B cell (primary cell): ENCODE data around the gene ZNF182. TPM values are rescaled to one million over a fixed set of nuclear protein-coding genes. Genes with fewer than 3 reads are reported as not detected.
"Not testable (repeated sequence)": the region's sequence is repeated elsewhere in the genome, so short reads cannot be mapped to it uniquely, and the experiment has no call there.

Experiments used
- ATAC-seq: fragments of 200-7000 bp; cut with Tn5 transposase; one replicate; pipeline ENCODE4 v1.10.0; 2021; ENCODE audit warnings: low read depth, mild to moderate bottlenecking, moderate number of reproducible peaks, moderate library complexity
- CTCF ChIA-PET: fragments of 350-600 bp; sonication (Branson Sonifier 250); formaldehyde crosslinking; loops from one replicate; lab custom pipeline; 2021; ENCODE audit warnings: antibody characterized with exemption, inconsistent platforms; lab: Charles Lee
- POLR2A ChIA-PET: fragments of 350-600 bp; sonication (Branson Sonifier 250); formaldehyde crosslinking; loops from one replicate; lab custom pipeline; 2021; ENCODE audit warnings: antibody characterized with exemption; lab: Charles Lee
- DNase-seq: peaks from one replicate; pipeline ENCODE4 v3.0.0; 2013
- H2AFZ ChIP-seq: 2 replicates; pipeline ENCODE4 v1.6.1; 2012; ENCODE audit warnings: mild to moderate bottlenecking, low read depth, low read length; ENCODE audit not compliant: insufficient read depth, poor library complexity, severe bottlenecking
- H3K27ac ChIP-seq, 2 donors: 1 replicate in 1 of 2; 2 replicates in 1 of 2; pipeline ENCODE4 v1.5.1; 2012 to 2013; ENCODE audit warnings: low read length in 2 of 2, mild to moderate bottlenecking in 2 of 2, moderate library complexity in 1 of 2
- H3K27me3 ChIP-seq, 4 experiments: fragments of 200-600 bp in 1 of 4; sonication (generic) in 1 of 4; replicated peaks in 1 of 4; 1 replicate in 2 of 4; 2 replicates in 2 of 4; pipeline versions ENCODE4 v1.6.1 to v1.7.0; 2013 to 2016; ENCODE audit warnings: low read length in 3 of 4, mild to moderate bottlenecking in 2 of 4, mixed read lengths in 1 of 4, moderate library complexity in 1 of 4; ENCODE audit not compliant: insufficient read depth in 4 of 4, control insufficient read depth in 3 of 4; ENCODE audit errors: control extremely low read depth in 1 of 4
- H3K36me3 ChIP-seq, 2 experiments: replicated peaks in 1 of 2; 1 replicate in 1 of 2; 2 replicates in 1 of 2; pipeline versions ENCODE4 v1.6.1 to v1.7.1; 2013; ENCODE audit warnings: low read length in 1 of 2; ENCODE audit not compliant: insufficient read depth in 2 of 2, control insufficient read depth in 1 of 2; ENCODE audit errors: control extremely low read depth in 1 of 2, extremely low read depth in 1 of 2
- H3K4me1 ChIP-seq, 2 donors: fragments of 200-600 bp in 1 of 2; sonication (generic) in 1 of 2; 1 replicate in 1 of 2; 2 replicates in 1 of 2; pipeline versions ENCODE4 v1.5.1 to v1.6.1; 2013 to 2017; ENCODE audit warnings: low read length in 2 of 2; ENCODE audit not compliant: control insufficient read depth in 2 of 2, insufficient read depth in 2 of 2
- H3K4me2 ChIP-seq: replicated peaks from 2 replicates; pipeline ENCODE3; 2012; ENCODE audit warnings: mild to moderate bottlenecking, low read depth, low read length; ENCODE audit not compliant: poor library complexity, severe bottlenecking
- H3K4me3 ChIP-seq, 5 experiments: fragments of 200-600 bp in 1 of 5; sonication (generic) in 1 of 5; 1 replicate in 3 of 5; 2 replicates in 2 of 5; pipeline versions ENCODE4 v1.5.1 to v1.7.0; 2011 to 2016; ENCODE audit warnings: low read length in 4 of 5, mild to moderate bottlenecking in 4 of 5, low read depth in 2 of 5, control low read depth in 1 of 5, moderate library complexity in 1 of 5; ENCODE audit not compliant: insufficient read depth in 1 of 5; ENCODE audit errors: control extremely low read depth in 1 of 5, extremely low read depth in 1 of 5
- H3K79me2 ChIP-seq: fragments of 200-600 bp; sonication (generic); one replicate; pipeline ENCODE4 v1.6.0; 2016; ENCODE audit warnings: low read length; ENCODE audit not compliant: control insufficient read depth, insufficient read depth
- H3K9ac ChIP-seq: fragments of 200-600 bp; sonication (generic); 2 replicates; pipeline ENCODE4 v1.6.1; 2017; ENCODE audit warnings: mild to moderate bottlenecking, low read length, moderate library complexity
- H3K9me3 ChIP-seq, 3 donors: one replicate each; pipeline versions ENCODE4 v1.6.1 to v1.7.1; 2013; ENCODE audit warnings: low read length in 2 of 3; ENCODE audit not compliant: control insufficient read depth in 2 of 3, insufficient read depth in 1 of 3; ENCODE audit errors: control extremely low read depth in 1 of 3
- H4K20me1 ChIP-seq: 2 replicates; pipeline ENCODE4 v1.6.0; 2012; ENCODE audit warnings: mild to moderate bottlenecking, low read length; ENCODE audit not compliant: insufficient read depth, control insufficient read depth, poor library complexity, severe bottlenecking
- H3K27ac Mint-ChIP-seq: one replicate; pipeline ENCODE4 v1.8.0; 2021; ENCODE audit warnings: mixed read lengths
- H3K27me3 Mint-ChIP-seq: one replicate; pipeline ENCODE4 v1.8.0; 2021; ENCODE audit warnings: mixed read lengths
- H3K4me1 Mint-ChIP-seq: one replicate; pipeline ENCODE4 v1.8.0; 2021; ENCODE audit warnings: mixed read lengths
- H3K4me3 Mint-ChIP-seq: one replicate; pipeline ENCODE4 v1.8.0; 2021; ENCODE audit warnings: mixed read lengths
- H3K9me3 Mint-ChIP-seq: one replicate; pipeline ENCODE4 v1.8.0; 2022; ENCODE audit warnings: mixed read lengths; ENCODE audit not compliant: insufficient read depth
- CTCF ChIP-seq: fragments of 200-600 bp; IDR thresholded peaks from one replicate; pipeline ENCODE4 v1.8.0; 2022; ENCODE audit warnings: antibody characterized with exemption, mild to moderate bottlenecking
- EZH2 ChIP-seq: IDR thresholded peaks from 2 replicates; pipeline ENCODE4 v1.6.1; 2012; ENCODE audit warnings: borderline replicate concordance, low read depth, mild to moderate bottlenecking, moderate library complexity, low read length; ENCODE audit not compliant: insufficient read depth, poor library complexity, severe bottlenecking
- WGBS: methylation state at CpG from one replicate; pipeline ENCODE4 v1.1.5; 2013; ENCODE audit warnings: missing lambda C conversion rate; ENCODE audit not compliant: insufficient coverage; 5-methylcytosine and 5-hydroxymethylcytosine counted together
- intact Hi-C: fragments of 100-400 bp; cut with micrococcal nuclease; formaldehyde crosslinking; loops from one replicate; pipeline ENCODE4 v1.10.0; 2022
- polyA plus RNA-seq: library from polyadenylated mRNA; depleted of rRNA; stranded (reverse); fragments of >200 nt; gene quantifications from 2 replicates; pipeline ENCODE4 v1.2.3, GENCODE V29; 2012
- total RNA-seq, 2 donors: library from RNA; stranded (reverse); fragments of 120-200 nt in 1 of 2; gene quantifications; 1 replicate in 1 of 2; 2 replicates in 1 of 2; pipeline versions ENCODE4 v1.2.3 to v1.2.4, GENCODE V29; 2013 to 2022

ZNF182 gene
- total and polyA plus RNA-seq, 2 donors (not counting 1 experiment from before 2014, with no cell fraction given), result 4.0 to 12.6 TPM

- CTCF ChIA-PET, result no interaction called here
- no peaks in the 10 kb centered on the region for H3K27me3 Mint-ChIP-seq
Observed at GRCh38 chrX:47933946-47934345, 69.8 kb downstream of the ZNF182 start.

GRCh38 chrX:47931970-47932369 is 71.8 kb downstream of the ZNF182 start:
- WGBS, result no CpG with 5 or more reads among the region's 3 CpGs
- H3K4me3 Mint-ChIP-seq, CTCF ChIA-PET, H3K27me3 ChIP-seq, POLR2A ChIA-PET, H3K9me3 Mint-ChIP-seq, H3K4me3 ChIP-seq, H3K36me3 ChIP-seq, intact Hi-C loops, H3K27me3 Mint-ChIP-seq, H4K20me1 ChIP-seq, H3K27ac Mint-ChIP-seq, H3K9me3 ChIP-seq, H2AFZ ChIP-seq, H3K4me1 ChIP-seq, H3K4me2 ChIP-seq, DNase-seq, H3K27ac ChIP-seq, H3K9ac ChIP-seq, ATAC-seq, H3K79me2 ChIP-seq: not testable (repeated sequence)
- H3K4me1 Mint-ChIP-seq, result peaks cover 21% of the 10 kb centered on the region

More at GRCh38 chrX:47933946-47934345, 69.8 kb downstream of the ZNF182 start:
- H4K20me1 ChIP-seq, result no peaks in the 10 kb centered on the region
- no peak overlapping the region for H3K4me2 ChIP-seq
- ATAC-seq (no peak), DNase-seq (no peak)
- no peaks in the 10 kb centered on the region for H3K79me2 ChIP-seq
- WGBS, result no CpG with 5 or more reads among the region's 5 CpGs
- no peak overlapping the region for H2AFZ ChIP-seq
- no peaks in the 10 kb centered on the region for H3K27me3 ChIP-seq
- no peak overlapping the region for H3K27ac ChIP-seq
- no peak for TF ChIP-seq CTCF
- TF ChIP-seq EZH2, result no peak
- no peak overlapping the region for H3K4me3 ChIP-seq
- intact Hi-C loops, result no loop called here
- H3K36me3 ChIP-seq, result no peaks in the 10 kb centered on the region
- H3K9me3 Mint-ChIP-seq, result no peaks in the 10 kb centered on the region
- H3K4me1 Mint-ChIP-seq, result peaks cover 10% of the 10 kb centered on the region
- H3K9me3 ChIP-seq, result no peaks in the 10 kb centered on the region
- no peak overlapping the region for H3K4me3 Mint-ChIP-seq
- H3K4me1 ChIP-seq, result peaks cover 0 to 5% of the 10 kb centered on the region in 2 donors
- no peak overlapping the region for H3K9ac ChIP-seq
- POLR2A ChIA-PET, result no interaction called here
- H3K27ac Mint-ChIP-seq, result no peak overlapping the region
